Measurements from ENCODE around the gene CELSR1.

The CELSR1 gene

DNA sequence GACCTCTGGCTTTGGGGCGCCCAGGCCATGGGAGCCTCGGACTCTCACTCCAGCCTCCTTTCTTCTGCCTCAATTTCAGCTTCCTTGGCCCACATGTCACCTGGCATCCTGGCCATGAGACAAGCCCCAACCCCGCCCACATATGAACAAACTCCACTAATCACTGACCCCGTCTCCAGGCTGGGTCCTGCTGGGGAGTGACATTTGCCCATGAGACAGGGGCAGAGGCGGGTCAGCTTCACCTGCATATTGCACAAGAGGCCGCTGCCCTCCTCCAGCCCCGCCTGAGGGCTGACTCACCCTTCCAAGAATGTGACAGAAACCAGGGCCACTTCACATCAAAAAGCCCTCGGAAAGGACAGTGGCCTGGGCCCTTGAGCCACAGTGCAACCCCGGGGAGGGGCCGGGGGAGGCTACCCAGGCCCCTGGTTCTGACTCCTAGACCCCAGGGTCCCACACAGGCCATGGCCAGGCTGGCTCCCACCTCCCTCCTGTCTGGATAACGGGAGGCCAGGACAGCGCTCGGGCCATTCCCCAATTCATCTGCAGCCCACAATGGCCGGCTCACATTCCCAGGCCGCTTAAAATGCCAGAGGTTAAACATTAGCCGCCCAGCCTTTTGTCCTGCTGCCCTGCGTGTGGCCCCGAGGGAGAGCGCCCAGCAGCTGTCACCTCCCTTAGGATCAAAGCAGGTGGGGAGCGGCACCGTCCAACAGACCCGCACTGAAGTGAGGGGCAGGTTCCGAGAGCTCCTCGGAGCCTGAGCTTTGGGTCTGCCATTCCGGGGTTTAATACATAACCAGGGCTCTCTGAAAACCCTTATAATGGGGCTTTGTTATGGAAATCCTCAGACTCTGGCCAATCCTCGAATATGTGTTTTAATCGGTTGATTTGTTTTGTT is 159.6 kb downstream of the CELSR1 start:
- no peak for DNase-seq (ENCODE audit: low read depth)

DNA sequence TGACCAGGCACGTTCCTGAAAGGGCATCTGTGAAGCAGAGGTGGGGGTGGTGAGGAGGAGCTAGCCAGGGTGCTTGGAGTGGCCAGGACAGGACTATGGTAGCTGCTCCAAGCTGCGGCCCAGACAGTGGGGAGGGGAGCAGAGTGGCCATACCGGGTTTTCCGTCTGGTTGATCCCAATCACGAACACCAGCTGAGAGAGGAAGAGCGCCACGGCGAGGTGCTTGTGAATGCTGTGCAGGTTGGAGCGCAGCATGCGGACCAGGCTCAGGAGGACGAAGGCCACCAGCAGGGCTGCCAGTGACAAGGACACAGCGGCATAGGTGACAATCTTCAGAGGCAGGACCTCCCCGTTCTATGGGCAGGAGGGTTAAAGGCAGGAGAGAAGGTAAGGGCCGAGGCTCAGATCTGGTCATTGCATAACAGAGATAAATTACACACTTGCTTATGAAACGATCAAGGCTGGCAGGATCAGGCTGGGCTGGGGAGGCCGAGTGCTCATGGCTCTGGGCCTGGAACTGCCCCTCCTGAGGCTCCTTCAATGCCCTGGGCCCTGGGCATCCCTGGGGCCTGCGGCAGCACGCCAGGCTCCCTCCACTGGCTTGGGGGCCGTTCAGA is 160.4 kb downstream of the CELSR1 start:
- no peak for DNase-seq (ENCODE audit: low read depth)

DNA sequence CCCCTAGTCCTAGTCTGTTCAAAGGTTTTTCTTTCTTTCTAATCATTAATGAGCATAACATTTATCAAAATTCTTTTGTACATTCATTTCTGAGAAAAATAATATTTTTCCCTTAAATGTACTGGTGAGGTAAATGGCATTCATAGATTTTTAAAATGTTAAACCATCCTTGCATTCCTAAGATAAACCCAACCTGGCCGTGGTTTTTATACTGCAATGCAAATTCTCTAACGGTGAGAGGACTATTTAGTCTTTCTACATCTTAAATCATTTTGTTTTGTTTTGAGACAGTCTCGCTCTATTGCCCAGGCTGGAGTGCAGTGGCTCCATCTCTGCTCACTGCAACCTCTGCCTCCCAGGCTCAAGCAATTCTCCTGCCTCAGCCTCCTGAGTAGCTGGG is 161.3 kb downstream of the CELSR1 start:
- no peak for DNase-seq (ENCODE audit: low read depth)

DNA sequence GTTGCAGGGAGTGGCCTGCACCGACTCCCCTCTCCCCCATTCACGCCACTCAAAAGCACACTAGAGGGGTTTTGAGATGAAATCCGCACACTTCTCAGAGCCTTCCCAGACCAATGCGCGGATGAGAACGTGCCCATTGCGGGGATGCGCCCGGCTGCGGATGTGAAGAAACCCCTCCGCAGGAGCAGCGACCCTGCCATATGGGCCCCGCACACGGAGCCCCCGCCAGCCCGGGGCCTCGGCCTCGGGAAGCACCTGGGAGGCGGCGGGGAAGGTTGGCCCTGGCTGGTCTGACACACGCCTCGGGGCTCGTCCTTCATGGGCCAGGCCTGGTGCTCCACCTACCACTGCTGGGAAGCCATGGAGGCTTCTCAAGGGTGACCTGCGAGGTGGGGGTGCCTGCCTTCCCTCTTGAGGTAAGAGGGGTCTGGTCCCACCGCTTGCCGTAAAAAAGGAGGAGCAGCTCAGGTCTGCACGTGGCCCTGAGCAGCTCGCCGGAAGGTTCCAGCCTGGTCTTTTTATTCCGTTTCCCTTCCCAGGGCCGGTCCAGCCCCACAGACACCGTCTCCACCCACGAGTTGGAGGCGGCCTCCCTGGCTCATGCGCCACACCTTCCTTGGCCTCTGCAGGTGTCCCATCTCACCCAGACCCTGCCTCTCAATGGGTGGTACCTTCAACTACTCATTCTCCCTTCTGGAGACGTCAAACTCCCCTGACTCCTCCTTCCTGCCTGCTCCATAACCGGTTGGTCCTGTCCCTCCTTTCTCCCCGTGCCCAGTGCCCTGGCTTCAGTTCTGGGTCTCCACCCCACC is 162.6 kb downstream of the CELSR1 start:
- no peak for DNase-seq (ENCODE audit: low read depth)

DNA sequence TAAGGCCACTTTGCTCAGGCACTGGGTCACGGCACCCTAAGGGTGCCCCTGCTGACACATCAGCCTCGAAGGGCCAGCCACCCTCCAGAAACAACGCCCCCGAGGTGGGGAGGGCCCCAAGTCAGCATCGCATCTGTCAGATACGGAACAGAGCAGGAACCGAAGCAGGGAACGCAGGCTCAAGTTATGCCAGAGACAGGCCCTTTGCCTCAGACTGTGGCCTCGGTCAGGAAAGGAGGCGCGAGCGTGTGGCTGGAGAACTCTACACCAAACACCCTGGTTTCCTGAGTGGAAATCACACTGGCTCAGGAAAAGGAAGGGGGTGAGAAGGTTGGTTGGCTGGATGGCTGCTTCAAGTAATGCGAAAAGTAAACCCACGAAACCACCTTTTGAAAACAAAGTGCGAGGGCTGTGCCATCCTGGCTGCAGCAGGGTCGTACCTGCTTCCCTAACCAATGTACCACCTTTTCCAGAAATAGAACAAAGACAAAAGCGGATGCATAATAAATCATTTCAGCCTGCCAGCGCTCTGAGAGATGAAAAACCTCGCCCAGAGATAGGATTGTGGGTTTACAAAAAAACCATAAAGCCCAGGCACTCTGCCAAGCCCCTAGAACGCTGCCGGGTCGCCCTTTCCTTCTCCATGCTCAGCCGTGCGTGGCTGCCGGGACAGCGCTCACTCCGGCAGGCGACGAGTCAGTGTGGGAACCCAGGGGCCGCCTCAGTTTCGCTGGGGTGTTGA is 163.3 kb downstream of the CELSR1 start:
- no peak for DNase-seq (ENCODE audit: low read depth)

DNA sequence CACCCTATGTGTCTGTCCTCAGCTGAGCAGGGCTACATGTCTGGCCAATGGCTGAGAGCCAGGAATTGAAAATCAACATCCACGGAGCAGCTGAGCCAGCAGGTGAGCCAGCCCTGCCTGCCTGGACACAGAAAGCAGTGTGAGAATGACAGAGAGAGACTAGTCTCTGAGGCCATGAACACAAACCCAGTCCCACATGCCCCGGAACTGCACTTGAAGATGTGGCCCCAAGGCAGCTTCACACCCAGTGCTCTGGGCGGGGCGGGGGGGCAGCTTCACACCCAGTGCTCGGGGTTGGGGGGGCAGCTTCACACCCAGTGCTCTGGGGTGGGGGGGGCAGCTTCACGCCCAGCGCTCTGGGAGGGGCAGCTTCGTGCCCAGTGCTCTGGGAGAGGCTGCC is 164.3 kb downstream of the CELSR1 start:
- DNase-seq (ENCODE audit: low read depth) = no peak

DNA sequence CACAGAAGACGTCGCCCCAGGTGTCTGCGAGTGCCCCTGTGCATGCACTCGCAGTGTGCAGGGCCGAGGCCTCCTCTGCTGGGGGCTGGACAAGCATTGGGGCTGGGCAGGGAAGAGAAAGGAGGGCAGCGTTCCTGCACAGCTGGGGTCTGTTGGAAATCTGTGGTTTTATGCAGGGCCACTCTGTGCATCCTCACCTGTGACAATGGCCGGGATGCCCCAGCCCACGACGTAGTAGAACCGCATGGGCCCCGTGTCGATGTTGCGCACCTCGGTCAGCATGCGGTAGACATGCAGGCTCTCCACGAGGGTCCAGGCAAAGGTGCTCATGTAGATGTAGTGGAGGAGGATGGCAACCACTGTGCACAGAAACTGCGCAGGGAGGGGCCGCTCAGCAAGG is 164.7 kb downstream of the CELSR1 start:
- no peak for DNase-seq (ENCODE audit: low read depth)

DNA sequence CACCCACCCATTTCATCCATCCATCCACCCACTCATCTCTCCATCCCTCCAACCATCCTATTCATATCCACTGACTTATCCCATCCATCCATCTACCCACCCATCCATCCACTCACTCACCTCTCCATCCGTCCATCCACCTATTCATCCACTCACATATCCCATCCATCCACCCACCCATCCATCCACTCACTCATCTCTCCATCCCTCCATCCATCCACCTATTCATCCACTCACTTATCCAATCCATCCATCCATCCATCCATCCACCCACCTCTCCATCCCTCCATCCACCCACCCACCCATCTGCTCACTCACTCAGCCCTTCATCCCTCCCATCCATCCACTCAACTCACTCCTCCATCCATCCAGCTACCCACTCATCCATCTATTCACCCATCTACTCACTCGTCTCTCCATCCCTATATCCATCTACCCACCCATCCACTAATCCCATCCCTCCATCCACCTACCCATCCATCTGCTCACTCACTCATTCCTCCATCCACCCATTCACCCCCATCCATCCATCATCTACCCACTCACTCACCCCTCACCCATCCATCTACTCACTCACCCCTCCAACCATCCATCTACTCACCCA is 165.7 kb downstream of the CELSR1 start:
- DNase-seq (ENCODE audit: low read depth) = no peak

DNA sequence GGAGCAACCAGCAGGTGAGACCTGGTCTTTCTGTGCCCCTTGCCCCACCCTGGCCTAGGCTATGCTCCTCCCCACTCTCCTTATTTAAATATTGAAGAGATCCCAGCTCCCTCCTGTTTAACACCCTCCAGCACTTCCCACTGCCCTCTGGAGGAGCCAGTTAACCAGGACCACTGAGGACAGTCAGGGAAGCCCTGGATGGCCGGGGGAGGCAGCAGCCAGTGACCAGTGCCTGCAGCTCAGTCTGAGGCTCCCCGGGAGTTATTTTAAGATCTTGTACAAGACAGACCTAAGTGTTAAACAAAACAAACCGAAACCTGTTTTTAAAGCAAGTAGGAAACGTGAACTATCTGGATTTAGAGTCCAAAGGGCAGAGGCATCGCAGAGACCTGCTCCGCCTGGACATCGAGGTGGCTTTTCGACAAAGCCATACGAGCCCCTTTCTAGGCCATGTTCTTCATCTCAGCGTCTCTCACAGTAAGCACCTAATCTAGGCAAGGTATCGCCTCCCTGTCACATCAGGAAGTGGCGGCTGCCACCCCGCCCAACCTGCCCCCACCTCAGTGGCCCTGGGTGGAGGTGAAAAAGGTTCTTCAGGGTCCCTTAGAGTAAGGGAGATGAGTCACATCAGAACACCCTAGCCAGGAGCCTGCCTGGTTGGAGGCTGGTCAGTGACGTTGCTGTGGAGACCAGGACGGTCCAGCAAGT is 166.7 kb downstream of the CELSR1 start:
- DNase-seq (ENCODE audit: low read depth) = no peak

DNA sequence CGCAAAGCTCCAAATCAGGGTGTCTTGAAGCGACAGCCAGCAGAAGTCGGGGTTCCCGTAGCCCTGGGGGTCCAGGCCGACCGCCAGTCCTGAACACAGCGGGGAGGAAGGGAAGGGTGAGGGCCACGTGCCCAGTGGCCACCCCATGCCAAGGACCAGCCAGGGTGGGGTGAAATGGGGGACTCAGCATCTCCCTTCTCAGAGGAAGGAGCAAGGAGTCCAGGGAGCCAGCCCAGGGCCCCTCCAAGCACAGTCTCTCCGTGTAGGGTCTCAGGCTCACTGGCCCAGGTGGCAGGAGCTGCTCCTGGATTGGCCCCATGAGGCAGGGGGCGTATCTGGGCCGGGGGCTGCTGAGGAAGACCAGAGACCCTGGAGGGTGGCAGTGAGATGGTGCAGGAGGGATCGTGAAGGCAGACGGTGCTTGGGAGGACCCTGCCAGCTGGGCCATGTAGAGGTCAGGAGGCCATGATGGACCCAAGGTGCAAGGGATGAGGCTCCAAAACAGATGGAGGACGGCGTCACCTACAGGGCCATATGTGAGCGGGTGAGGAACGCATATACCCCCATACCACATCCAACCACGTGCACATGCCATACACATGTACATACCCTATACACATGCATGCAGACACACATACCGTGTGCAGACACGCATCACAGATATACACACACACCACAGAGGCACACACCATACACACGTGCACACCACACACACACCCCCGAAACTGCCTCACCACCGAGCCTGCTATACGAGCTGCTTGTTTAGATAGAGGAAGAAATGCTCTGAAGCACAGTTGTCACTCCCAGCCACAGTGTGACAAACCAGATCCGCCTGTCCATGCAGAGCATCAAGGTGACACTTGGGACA is 167.5 kb downstream of the CELSR1 start:
- no peak for DNase-seq (ENCODE audit: low read depth)

DNA sequence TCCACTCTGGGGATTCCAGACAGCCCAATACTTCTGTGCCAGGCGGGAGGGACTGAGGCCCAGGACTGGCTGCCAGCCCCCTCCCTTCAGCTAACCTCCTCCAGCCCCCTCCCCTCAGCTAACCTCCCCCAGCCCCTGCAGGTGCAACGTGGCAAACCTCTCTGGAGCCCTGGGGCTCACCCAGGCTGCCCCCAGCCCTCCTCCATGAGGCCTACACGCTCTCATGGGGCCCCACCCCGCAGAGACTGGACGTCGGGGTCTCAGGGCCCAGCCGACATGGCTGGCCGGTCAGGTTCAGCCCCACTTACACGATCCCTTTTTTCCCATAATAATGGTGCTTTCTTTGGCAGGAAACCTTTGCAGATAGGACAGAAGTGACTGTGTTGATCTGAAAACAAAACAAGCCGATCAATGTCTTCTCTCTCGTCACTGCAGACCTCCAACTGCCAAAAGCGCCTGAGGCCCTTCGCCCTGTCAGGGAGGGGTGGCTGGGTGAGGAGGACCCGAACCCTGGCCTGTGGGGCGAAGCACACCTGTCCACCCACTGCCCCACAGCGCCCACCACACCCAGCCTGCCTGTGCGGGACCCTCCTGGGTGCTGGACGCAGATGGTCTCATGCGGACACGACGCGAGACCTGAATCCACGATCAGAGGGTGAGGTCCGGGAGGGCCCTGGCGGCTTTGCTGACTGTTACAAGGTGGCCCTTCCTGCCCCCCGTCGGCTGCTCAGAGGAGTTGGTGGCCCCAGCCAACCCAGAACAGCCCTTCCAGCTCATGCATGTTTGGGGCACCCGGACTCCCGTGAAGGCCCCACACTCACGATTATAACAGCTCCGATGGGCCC is 168.3 kb downstream of the CELSR1 start:
- DNase-seq (ENCODE audit: low read depth) = no peak

DNA sequence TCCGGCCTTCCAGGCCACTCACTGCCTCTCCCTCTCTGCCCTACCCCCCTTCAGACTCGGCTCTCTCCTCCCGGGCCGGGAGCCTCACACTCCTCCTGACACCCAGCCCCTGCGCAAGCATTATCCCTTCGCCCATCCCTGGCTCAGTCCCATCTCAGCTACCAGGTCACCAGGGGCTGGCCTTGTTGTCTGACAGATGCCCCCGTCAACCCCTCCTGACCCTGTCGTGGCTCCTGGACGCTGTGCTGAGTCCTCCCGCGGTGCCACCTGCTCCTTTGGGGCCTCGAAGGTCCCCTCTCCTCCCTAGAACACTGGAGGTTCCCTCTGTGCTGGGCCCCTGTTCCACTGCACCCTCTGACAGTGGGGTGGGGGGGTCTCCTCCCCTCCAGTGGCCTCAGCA is 169.0 kb downstream of the CELSR1 start:
- DNase-seq (ENCODE audit: low read depth) = no peak

DNA sequence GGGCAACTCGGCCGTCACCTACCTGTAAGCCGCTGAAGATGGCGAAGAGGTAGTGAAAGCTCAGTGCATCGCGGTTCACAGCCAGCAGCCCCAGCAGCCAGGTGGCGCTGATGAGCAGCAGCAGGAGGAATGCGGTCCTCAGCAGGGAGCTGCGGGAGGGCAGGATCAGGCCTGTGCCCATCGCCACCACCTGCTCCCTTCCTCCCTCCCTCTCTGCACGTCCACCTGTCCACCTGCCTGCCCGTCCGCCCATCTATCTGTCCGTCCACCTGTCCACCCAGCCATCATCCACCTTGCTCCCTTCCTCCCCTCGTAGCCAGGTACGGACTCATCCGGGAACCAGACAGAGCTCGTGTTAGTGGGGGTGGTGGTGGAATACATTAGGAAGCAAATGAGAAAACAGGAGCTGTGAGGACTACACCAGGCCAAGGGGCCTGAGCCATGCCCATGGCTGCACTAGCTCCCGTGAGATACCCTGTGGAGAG is 169.7 kb downstream of the CELSR1 start:
- DNase-seq (ENCODE audit: low read depth) = no peak

DNA sequence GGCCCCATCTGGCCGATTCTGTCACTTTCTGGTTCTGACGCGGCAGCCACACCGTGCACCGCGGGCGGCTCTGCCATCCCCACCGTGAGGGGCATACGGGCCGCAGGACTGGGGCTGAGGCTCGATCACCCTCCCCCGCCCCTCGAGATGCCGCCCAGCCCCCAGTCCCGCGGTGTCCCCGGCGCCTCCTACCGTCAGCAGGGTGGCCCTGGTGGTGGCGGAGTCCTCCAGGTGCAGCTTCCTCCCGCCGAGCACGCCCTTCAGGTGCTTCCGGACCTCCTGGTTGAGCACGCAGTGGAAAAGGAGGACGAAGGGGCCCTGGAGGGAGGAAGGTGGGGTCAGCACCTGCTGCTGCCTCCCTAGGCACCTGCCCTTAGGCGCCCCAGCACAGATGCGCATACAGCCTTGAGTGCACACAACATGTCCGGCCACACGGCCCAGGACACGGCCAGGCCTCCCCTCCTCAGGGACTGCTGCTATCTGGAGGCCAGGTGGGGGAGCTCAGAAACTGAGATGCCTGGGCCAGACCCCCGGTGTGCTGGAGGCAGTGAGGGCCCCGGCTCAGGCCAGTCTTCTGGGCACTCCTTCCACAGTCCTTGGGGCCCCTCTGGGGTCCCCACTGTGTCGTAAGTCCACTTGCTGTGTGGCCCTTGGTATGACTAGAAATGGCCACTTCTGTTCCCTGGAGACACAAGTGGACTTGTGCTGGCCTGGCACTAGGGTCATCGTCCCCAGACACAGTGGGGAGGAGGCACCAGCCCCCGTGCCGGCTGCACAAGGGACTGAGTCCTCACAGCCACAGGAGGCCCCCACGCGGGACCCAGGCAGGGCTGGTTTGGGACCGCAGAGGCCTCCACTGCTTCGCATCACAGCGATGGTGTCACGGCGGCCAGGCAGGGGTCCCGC is 170.4 kb downstream of the CELSR1 start:
- DNase-seq (ENCODE audit: low read depth) = no peak

DNA sequence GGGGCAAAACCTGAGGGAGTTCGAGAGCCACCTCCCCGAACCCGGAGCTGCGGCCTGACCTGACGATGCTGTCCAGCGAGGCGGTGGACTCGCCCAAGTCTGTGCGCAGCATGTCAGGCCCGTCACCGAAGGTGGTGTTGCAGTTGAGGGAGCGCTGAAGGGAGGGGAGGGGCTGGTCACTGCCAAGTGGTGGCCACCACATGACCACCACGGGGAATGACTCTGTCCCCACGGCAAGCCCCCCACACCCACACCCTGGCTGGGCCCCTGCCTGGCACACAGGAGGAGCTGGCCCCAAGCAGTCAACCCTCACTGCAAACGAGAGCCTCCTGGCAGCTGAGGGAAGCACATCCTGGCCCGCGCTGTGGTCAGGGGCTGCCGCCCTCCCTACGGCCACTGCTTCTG is 171.1 kb downstream of the CELSR1 start:
- no peak for DNase-seq (ENCODE audit: low read depth)

DNA sequence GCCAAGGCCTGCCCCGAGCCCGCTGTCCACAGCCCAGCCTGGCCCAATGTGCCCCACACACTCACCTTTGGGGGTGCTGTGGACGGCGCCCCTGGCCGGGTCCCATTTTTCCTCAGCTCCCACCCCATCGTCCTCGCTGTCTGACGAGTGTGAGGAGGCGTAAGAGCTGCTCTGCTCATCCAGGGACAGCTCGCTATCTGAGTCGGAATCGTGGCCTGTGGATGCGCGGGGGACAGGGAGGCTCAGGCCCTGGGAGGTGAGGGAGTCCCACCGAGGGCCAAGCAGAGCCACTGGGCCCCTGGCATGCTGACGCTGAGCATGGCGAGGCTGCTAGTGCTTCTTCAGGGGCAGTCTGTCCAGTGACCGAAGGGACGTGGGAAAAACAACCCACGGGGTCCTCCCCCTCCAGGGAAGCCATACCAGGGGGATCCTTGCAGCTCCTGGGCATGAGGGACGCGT is 172.2 kb downstream of the CELSR1 start:
- no peak for DNase-seq (ENCODE audit: low read depth)

DNA sequence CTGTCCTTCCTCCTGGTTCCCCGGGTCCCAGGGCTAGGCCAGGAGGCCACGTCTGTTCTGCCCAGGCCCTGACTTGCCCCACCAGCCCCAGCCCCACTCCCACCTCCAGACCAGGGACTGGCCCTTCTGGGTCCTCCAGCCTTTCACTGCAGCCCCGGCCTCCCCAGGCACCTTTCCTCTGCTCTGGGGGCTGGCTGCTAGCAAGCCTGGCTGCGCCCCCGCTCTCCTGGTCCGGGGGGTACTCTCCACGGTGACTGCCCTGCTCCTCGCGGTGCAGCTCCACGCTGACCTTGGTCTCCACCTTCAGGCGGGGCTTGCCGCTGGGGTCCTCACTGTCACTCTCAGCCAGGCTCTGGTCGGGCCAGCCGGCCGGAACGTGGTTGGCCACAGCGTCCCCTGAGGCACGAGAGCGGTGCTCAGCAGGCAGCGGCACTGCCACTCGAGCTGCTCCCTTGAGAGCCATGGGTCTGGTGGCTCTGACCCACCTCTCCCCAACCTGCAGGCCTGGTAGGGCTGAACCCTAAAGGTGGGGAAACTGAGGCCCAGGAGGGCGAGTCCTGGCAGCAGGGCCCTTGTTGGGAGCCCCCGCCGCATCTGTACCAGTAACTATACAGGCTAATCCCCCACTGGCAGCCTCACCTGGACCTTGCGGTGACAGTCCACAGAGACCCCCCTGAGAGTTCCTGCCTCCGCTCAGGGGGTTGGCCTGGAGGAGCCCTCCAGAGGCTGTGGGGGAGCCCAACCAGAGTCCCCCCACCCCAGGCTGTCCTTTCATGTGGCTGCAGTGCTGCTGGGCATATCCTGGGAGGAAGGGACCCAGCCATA is 172.9 kb downstream of the CELSR1 start:
- no peak for DNase-seq (ENCODE audit: low read depth)
